Measurements from ENCODE around the gene TRIM4.
"Not testable (repeated sequence)": the region's sequence is repeated elsewhere in the genome, so short reads cannot be mapped to it uniquely, and the experiment has no call there.

Gene TRIM4

DNA sequence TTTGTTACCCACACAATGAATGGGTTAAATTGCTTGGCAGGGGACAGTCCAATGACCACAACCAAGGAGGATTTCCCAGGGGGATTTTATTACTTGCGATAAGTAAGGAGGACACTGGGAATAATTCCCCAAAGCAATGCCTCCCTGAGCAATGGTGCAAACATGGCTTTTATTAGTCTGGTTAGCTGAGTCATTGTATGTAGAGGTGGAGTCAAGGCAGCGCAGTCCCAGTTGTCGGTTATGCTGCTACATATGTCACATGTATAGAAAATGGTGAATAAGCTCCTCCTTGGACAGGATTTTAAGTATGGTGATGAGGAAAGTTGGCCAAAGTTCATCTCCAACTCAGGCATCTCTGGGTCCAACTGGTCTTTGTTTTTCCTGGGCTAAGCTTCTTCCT, 3.9 kb upstream of the TRIM4 start:
- H3K4me3 ChIP-seq (ENCODE audit: low read depth, low read length): no peak overlapping the region
- no peak for DNase-seq (ENCODE audit: low read depth)

GRCh38 chr7:99920149-99920548, 819 bp upstream of the TRIM4 start:
- no peak for DNase-seq (ENCODE audit: low read depth)
- H3K4me3 ChIP-seq (ENCODE audit: low read depth, low read length): peak overlapping the region; percentile 80

DNA sequence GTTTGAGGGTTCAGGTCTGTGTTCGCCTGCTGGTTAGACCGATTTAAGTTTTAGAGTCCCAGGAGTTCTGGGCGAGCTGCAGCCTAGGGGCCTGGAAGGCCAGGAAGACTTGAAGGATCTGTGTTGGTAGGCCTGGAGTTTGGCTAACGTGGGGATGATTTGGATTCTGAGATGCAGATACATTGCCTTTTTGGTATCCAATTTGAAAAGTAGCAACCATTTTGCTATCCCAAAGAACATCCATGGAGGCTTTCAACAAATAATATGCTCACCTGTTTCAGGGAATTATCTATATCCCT, 433 bp upstream of the TRIM4 start:
- DNase-seq (ENCODE audit: low read depth): no peak
- H3K4me3 ChIP-seq (ENCODE audit: low read depth, low read length): peak overlapping the region; percentile 80

GRCh38 chr7:99910976-99911375, 8.4 kb downstream of the TRIM4 start:
- H3K4me3 ChIP-seq (ENCODE audit: low read depth, low read length): no peak overlapping the region
- no peak for DNase-seq (ENCODE audit: low read depth)

DNA sequence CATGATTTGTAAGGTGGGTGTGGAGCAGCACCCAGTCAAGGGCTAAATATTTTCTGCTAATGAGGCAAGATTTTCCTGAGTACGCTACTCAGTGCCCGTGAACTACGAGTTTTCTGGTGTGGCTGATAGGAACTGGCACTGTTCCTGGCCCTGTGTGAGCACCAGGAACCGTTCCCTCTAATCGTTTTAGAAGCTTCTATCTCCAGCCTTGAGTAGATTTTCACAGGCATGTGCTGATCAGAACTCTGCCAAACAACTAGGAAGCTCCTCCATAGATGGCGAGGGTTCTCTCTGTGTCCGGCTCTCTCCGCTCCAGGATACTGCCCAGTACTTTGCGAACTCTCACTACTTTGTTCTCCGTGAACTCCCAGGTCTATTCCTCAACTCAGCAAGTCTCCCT, 17.7 kb downstream of the TRIM4 start:
- no peak for DNase-seq (ENCODE audit: low read depth)
- H3K4me3 ChIP-seq (ENCODE audit: low read depth, low read length): no peak overlapping the region

DNA sequence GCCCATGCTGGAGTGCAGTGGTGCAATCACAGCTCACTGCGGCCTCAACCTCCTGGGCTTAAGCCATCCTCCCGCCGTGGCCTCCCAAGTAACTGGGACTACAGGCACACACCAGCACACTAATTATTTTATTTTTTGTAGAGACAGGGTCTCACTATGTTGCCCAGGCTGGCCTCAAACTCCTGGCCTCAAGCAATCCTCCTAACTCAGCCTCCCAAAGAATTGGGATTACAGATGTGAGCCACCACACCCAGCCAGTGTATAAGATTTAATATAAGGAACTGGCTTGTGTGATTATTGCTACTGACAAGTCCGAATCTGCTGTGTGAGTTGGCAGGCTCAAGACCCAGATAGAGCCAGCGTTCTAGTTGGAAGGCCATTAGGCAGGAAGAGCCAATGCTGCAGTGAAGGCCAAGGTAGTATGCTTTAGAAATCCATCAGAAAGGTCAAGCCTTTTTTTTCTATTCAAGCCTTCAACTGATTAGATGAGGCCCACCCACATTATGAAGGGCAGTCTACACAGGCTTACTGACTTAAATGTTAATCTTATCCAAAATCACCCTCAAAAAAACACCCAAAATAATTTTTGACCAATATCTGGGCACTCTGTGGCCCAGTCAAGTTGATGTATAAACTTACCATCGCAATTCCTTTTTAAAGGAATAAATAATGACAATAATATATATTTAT, 19.4 kb downstream of the TRIM4 start:
- DNase-seq (ENCODE audit: low read depth): no peak
- H3K4me3 ChIP-seq (ENCODE audit: low read depth, low read length): no peak overlapping the region

GRCh38 chr7:99898836-99899235, 20.5 kb downstream of the TRIM4 start:
- no peak for DNase-seq (ENCODE audit: low read depth)
- H3K4me3 ChIP-seq (ENCODE audit: low read depth, low read length): no peak overlapping the region

GRCh38 chr7:99898023-99898357, 21.3 kb downstream of the TRIM4 start:
- DNase-seq (ENCODE audit: low read depth): no peak
- H3K4me3 ChIP-seq (ENCODE audit: low read depth, low read length): no peak overlapping the region

DNA sequence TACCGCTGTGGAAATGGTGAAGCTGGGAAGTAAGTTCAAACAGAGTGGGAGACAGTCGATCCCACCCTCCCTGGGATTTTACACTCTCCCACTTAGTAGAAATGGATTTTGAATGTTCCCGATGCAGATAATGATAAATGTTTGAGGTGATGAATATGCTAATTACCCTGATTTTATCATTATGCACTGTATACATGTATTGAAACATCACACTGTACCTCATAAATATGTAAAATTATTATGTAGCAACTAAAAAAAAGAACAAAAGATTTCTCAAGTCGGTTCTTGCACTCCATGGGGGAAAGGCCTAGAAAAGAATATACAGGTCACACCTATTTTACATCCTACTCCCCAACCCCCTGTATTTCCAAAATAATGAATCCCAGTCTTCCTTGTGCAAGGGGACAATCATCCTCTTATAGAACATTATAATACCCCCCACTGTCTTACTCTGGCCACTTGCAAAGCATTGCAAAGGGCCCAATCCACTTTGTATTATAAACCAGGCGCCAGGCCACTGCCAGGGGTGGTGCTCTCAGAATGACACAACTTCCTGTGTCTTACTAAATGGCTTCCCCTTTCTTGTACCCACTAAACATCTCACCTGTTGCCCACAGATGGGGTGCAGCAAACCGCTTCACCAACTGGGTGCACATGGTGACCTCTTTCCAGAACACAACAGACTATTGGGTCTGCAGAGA, 21.9 kb downstream of the TRIM4 start:
- no peak for DNase-seq (ENCODE audit: low read depth)
- no peak overlapping the region for H3K4me3 ChIP-seq (ENCODE audit: low read depth, low read length)

DNA sequence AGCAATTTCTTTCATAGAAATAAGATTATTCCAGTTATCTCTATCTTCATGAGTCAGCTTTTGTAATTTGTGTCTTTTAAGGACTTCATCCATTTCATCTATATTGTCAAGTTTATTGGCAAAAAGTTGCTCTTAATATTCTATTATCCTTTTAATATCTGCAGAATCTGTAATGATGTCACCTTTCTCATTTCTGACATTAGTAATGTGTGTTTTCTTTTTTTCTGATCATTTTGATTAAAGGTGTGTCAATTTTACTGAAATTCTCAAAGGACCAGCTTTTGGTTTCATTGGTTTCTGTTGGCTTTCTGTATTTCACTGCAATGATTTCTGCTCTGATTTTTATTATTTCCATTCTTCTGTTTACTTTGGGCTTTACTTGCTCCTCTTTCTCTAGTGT, 24.6 kb downstream of the TRIM4 start:
- no peak for DNase-seq (ENCODE audit: low read depth)
- no peak overlapping the region for H3K4me3 ChIP-seq (ENCODE audit: low read depth, low read length)

- no peak for DNase-seq (ENCODE audit: low read depth)
- no peak overlapping the region for H3K4me3 ChIP-seq (ENCODE audit: low read depth, low read length)
Observed at GRCh38 chr7:99893280-99893679, 26.1 kb downstream of the TRIM4 start.

- H3K4me3 ChIP-seq (ENCODE audit: low read depth, low read length); DNase-seq (ENCODE audit: low read depth): not testable (repeated sequence)
Observed at GRCh38 chr7:99890348-99890747, 29.0 kb downstream of the TRIM4 start.

DNA sequence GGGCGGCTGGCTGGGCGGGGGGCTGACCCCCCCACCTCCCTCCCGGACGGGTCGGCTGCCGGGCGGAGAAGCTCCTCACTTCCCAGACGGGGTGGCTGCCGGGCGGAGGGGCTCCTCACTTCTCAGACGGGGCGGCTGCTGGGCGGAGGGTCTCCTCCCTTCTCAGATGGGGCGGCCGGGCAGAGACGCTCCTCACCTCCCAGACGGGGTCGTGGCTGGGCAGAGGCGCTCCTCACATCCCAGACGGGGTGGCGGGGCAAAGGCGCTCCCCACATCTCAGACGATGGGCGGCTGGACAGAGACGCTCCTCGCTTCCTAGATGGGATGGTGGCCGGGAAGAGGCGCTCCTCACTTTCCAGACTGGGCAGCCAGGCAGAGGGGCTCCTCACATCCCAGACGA, 31.0 kb downstream of the TRIM4 start:
- not testable (repeated sequence) for DNase-seq (ENCODE audit: low read depth); H3K4me3 ChIP-seq (ENCODE audit: low read depth, low read length)

DNA sequence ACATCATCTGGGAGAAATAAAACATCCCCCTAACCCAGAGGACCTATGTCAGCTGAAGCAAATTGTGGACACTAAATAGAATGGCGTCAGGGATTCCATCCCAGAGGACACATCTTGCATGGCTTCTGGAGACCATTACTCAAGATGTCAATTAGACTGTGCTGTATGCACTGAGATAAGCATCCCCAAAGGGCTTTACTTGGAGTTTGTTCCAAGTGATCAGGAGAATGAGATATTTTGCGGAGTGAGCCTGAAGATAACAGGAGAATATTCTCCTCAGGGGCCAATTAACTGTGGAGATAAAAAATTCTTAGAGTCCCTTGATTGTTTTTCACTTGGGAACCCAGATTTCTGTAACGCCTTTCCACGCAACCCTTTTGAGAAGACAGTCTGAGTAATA, 38.0 kb downstream of the TRIM4 start:
- no peak for DNase-seq (ENCODE audit: low read depth)
- H3K4me3 ChIP-seq (ENCODE audit: low read depth, low read length): no peak overlapping the region

- no peak within 1 kb of the TSS for H3K4me3 ChIP-seq (ENCODE audit: low read depth, low read length)
- DNase-seq (ENCODE audit: low read depth): no peak
Observed at GRCh38 chr7:99876933-99877332, 42.4 kb downstream of the TRIM4 start, which contains the start of gene OR2AE1. OR2AE1 (minus strand) TSS chr7:99877033; CDS start chr7:99877033, 0 bp downstream.

GRCh38 chr7:99876491-99876890, 42.8 kb downstream of the TRIM4 start:
- DNase-seq (ENCODE audit: low read depth): no peak
- H3K4me3 ChIP-seq (ENCODE audit: low read depth, low read length): no peak overlapping the region

DNA sequence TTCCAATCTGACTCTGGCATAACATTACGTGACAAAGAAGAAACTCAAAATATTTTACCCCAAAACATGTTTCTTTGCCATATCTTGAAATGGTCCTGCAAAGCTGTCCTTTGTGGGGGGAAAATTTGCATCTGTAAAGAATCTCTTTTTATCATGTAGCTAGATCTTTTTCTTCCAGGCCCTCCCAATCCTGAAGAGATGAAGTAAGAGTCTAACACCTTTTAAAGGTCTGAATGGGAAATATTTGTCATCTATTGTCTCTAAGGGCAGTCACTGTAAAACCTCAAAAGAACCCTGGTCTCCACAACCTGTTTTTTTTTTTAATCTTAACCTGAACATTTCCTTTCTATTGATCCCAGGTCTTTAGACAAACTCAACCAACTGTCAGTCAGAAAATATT, 51.1 kb downstream of the TRIM4 start:
- DNase-seq (ENCODE audit: low read depth): no peak

GRCh38 chr7:99867477-99867876, 51.9 kb downstream of the TRIM4 start:
- DNase-seq (ENCODE audit: low read depth); H3K4me3 ChIP-seq (ENCODE audit: low read depth, low read length): not testable (repeated sequence)

More for the DNA sequence above, 51.1 kb downstream of the TRIM4 start:
- H3K4me3 ChIP-seq (ENCODE audit: low read depth, low read length): no peak overlapping the region

GRCh38 chr7:99863847-99864440, 55.4 kb downstream of the TRIM4 start:
- DNase-seq (ENCODE audit: low read depth): no peak
- H3K4me3 ChIP-seq (ENCODE audit: low read depth, low read length): no peak overlapping the region

- DNase-seq (ENCODE audit: low read depth): peak; percentile 56
- H3K4me3 ChIP-seq (ENCODE audit: low read depth, low read length): no peak overlapping the region
Observed at GRCh38 chr7:99860281-99861127, 58.8 kb downstream of the TRIM4 start.

Data from skeletal muscle cell (primary cell).